CD4-positive, alpha-beta T cell treated with Interleukin-10 for 1 hour (primary cell): ENCODE measurements around the gene GCNT2.
"Not testable (repeated sequence)": the region's sequence is repeated elsewhere in the genome, so short reads cannot be mapped to it uniquely, and the experiment has no call there.

ENCODE experiments used
- DNase-seq: peaks from one replicate; pipeline ENCODE4 v3.0.0-alpha.2; 2020

GCNT2 gene

GRCh38 chr6:10613723-10614122, 92.6 kb downstream of the GCNT2 start:
- no peak for DNase-seq

DNA sequence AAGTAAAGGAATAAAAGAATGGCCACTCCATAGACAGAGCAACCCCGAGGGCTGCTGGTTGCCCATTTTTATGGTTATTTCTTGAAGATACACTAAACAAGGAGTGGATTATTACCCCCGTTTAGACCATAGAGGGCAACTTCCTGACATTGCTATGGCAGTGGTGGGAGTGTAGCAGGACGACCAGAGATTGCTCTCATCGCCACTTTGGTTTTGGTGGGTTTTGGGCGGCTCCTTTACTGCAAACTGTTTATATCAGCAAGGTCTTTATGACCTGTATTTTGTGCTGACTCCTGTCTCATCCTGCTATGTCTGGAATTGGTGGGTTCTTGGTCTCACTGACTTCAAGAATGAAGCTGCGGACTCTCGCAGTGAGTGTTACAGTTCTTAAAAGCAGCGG, 94.5 kb downstream of the GCNT2 start:
- DNase-seq = no peak

DNA sequence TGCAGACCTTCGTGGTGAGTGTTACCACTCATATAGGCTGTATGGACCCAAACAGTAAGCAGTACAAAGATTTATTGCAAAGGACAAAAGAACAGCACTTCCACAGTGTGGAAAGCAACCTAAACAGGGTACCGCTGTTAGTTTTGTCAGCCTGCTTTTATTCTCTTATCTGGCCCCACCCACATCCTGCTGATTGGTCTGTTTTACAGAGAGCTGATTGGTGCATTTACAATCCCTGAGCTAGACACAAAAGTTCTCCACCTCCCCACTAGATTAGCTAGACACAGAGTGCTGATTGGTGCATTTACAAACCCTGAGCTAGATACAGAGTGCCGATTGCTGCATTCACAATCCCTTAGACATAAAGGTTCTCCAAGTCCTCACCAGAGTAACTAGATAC, 95.1 kb downstream of the GCNT2 start:
- DNase-seq = not testable (repeated sequence)

- DNase-seq = no peak
These were observed 96.0 kb downstream of the GCNT2 start for GRCh38 chr6:10617008-10617696.

DNA sequence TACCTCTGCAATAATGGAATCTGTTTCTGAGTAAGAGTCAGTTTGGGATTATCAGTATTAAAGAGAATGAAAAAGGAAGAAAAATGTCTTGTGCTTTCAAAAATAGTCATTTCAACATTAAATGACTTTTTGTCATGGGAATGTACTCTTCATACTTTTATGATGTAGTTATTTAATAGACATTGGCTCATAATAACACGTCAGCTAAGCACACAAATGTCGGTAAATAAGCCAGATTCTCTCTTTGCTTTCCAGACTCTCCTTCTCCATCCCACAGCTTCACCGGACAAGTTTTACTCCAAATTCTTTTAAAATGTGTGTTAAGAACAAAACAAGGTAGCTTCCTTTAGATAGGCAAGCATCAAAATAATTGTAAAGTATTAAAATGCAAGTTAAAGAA, 97.3 kb downstream of the GCNT2 start:
- no peak for DNase-seq

DNA sequence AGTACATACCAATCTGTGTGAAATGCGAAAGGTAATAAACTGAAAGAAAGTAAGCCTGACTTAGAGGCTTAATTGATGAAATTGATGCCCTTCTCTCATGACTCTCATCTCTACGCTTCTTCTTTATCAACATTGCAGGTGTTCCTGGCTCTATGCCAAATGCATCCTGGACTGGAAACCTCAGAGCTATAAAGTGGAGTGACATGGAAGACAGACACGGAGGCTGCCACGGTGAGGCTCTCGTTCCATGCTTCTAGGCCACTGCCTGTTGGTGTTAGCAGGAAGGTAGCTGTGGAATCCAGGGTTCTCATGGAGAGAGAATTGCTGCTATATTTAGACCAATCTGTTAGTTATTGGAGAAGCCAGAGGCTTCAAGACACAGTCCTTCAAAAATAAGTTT, 100.1 kb downstream of the GCNT2 start:
- DNase-seq = no peak

DNA sequence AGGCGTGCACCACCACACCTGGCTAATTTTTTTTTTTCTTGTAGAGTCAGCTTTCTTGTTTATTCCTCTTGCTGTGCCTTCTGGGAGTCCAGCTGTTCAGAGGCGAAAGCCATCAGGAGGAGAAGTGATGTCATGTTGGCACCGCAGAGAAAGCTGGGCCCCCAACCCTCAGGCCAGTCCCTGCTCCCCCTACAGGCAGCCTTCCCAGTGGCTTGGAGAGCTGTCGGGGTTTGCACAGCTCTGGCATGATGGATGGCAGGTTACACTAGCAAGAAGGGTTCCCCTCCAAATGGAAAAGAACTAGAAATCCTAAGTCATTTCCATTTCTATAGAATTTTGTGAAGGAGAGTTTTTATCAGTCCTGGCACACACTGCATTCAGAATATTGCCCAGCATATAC, 100.7 kb downstream of the GCNT2 start:
- no peak for DNase-seq

DNA sequence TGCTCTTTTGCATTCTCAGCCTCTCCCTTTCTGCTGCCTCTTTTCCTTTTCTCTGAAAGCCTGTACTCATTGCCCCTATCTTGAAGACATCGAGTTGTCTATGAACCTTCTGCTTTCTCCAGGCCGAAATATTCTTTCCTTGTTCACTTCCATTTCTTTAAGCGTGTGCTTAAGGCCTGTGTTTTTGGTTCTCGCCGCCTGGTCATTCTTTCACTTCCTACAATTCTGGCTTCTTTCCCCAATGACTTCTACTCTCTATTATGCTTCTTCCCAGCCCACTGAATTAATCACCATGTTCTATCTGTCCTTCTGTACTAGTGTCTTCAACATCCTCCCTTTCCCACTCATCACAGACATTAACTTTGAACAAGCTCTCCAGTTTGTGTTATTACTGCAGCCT, 103.7 kb downstream of the GCNT2 start:
- no peak for DNase-seq

DNA sequence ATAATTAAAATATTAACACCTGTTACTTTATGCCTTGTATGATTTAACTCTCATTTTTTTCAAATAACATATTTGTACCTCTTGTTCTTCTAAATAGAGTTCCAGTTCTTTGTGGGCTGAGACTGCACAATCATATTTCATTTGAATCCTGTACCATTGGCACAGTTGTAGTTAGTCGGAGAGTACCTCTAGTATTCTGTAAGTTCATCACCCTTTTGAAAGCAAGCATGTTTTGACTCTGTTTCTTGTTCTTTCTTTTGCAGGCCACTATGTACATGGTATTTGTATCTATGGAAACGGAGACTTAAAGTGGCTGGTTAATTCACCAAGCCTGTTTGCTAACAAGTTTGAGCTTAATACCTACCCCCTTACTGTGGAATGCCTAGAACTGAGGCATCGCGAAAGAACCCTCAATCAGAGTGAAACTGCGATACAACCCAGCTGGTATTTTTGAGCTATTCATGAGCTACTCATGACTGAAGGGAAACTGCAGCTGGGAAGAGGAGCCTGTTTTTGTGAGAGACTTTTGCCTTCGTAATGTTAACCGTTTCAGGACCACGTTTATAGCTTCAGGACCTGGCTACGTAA, 105.1 kb downstream of the GCNT2 start:
- no peak for DNase-seq

DNA sequence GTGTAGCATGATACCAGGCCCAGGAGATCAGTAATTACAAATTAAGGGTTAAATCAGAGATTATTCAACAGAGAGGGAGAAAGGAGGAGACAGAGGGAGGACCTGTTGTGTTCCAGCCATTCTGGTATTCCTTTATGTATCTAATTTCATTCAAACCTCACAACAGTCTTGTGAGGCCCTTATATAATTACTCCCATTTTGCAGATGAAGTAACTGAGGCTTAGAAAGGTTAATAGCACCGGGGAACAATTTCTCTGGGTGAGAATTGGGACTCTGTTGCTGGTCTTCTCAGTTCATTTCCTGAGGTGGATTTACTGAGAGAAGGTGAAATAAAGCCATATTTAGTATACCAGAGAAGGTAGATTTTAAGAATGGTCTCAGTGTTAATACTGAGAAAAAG, 106.6 kb downstream of the GCNT2 start:
- DNase-seq = no peak

DNA sequence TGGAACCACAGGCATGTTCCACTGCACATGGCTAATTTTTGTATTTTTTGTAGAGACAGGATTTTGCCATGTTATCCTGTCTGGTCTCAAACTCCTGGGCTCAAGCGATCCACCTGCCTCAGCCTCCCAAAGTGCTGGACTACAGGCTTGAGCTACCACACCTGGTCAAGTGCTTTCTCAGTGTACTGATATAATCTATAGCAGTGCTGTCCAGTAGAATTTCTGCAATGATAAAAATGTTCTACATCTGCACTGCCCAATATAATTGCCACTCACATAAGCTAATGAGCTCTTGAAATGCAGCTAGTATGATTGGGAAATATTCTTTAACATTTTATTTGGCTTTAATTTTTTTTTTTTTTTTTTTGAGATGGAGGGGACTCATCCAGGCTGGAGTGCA, 109.0 kb downstream of the GCNT2 start:
- DNase-seq = no peak

DNA sequence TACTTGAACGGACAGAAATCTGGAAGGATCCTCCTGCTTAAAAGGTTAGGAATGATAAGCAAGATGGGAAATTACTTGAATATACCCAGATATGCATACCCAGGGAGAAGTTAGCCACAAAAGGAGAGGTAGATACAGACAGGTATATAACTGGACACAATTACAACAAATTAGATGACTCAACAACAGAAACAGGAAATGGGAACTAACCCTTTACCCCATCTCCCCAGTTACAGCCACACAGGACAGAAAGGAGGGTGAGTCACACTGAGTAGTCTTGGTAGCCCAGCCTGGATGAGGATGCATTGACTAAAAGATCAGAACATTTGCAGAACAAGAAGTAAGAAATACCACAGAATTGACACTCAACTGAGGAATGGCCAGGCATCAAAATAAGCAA, 112.1 kb downstream of the GCNT2 start:
- DNase-seq = peak; percentile 5

DNA sequence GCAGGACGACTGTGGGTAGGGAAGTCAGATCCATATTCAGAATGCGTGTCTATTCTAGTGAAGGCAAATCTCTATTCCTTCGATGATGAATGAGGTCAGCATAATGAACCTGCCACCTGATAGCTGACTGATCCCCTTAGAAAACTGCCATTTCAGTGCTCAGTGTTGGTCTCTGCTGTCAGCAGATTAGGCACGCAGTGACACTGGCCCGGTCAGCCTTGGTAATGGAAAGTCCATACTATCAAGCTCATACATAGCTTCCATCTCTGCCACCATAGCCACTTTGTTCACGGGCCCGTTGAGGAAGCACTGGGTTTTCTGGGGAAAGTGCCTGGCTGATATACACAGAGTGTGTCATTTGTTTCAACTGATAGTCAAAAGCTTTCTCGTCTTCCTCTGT, 119.3 kb downstream of the GCNT2 start:
- DNase-seq = no peak

DNA sequence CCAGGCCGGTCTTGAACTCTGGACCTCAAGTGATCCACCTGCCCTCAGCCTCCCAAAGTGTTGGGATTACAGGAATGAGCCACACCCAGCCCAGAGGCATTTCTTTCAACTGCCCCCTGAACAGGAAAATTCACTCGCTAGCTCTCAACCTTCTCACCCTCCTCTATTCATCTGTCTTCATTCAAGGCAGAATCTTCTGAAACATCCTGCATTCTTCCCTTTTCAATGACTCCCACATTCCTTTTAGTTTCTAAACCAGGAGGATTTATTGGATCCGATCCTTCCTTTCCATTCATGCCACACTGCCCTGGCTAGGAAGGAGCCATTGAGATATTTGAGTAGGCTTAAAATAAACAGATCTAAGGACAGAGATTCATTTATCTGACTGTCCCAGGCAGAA, 120.4 kb downstream of the GCNT2 start:
- DNase-seq = no peak

GRCh38 chr6:10643201-10643651, 122.1 kb downstream of the GCNT2 start:
- DNase-seq = no peak

DNA sequence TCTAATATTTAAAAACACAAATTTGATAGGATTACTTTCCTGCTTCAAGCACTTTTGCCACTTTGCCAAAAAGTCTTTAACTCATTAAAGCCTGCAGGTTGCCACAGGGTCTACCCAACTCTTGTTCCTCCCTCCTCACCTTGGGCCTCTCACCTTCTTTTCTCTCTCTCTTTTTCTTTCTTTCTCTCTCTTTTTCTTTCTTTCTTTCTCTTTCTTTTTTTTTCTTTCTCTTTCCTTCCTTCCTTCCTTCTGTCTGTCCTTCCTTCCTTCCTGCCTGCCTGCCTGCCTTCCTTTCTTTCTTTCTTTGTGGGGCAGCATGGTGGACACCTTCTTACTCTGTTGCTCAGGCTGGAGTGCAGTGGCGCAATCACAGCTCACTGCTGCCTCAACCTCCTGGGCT, 123.1 kb downstream of the GCNT2 start:
- no peak for DNase-seq

- DNase-seq = peak; percentile 18
These were observed 134.4 kb downstream of the GCNT2 start for GRCh38 chr6:10655508-10656055.

DNA sequence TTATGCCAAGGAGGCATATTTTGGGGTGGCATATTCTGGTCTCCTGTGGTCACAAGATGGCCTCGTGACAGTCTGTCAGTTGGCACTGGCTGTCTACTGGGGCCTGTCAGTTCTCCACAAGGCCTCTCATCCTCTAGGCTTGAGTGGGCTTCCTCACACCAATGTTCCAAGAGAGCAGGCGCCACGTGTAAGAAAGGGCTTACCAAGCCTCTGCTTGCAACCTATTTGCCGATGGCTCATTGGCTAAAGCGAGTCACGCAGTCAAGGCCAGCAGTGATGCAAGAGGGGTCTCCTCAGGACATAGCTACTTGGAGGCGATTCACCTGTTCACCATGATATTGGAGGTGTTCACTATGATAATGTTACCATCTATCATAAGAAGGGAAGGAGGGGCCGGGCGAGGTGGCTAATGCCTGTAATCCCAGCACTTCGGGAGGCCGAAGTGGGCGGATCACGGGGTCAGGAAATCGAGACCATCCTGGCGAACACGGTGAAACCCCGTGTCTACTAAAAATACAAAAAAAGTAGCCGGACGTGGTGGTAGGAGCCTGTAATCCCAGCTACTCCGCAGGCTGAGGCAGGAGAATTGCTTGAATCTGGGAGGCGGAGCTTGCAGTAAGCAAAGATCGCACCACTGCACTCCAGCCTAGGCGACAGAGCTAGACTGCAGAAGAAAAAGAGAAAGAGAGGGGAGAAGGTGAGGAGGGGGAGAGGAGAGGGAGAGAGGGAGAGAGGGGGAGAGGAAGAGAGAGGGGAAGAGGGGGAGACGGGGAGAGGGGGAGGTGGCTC, 138.0 kb downstream of the GCNT2 start:
- no peak for DNase-seq

DNA sequence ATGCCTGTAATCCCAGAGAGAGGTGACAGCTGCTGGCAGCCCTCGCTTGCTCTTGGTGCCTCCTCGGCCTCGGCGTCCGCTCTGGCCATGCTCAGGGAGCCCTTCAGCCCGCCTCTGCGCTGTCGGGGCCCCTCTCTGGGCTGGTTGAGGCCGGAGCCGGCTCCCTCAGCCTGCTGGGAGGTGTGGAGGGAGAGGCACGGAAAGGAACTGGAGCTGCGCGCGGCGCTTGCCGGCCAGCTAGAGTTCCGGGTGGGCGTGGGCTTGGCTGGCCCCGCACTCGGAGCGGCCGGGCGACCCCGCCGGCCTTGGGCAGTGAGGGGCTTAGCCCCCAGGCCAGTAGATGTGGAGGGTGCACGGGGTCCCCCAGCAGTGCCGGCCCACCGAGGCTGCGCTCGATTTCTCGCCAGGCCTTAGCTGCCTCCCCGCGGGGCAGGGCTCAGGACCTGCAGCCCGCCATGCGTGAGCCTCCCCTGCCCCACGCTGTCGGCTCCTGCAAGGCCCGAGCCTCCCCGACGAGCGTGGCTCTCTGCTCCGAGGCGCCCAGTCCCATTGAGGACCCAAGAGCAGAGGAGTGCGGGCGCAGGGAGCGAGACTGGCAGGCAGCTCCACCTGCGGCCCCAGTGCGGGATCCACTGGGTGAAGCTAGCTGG, 138.7 kb downstream of the GCNT2 start:
- DNase-seq = no peak

GRCh38 chr6:10660431-10661191, 139.5 kb downstream of the GCNT2 start:
- not testable (repeated sequence) for DNase-seq

- no peak for DNase-seq
These were observed 141.1 kb downstream of the GCNT2 start for GRCh38 chr6:10662207-10662606.

- DNase-seq = no peak
These were observed 141.6 kb downstream of the GCNT2 start for GRCh38 chr6:10662742-10663141.

GRCh38 chr6:10665595-10665994, 144.4 kb downstream of the GCNT2 start:
- not testable (repeated sequence) for DNase-seq
